NCI-H1092 (cell line): ENCODE data around the gene MIA.
"Not testable (repeated sequence)": the region's sequence is repeated elsewhere in the genome, so short reads cannot be mapped to it uniquely, and the experiment has no call there.

Experiments used
- DNase-seq: peaks from one replicate; lab custom pipeline; 2025; lab: John Stamatoyannopoulos, UW

The MIA gene

DNA sequence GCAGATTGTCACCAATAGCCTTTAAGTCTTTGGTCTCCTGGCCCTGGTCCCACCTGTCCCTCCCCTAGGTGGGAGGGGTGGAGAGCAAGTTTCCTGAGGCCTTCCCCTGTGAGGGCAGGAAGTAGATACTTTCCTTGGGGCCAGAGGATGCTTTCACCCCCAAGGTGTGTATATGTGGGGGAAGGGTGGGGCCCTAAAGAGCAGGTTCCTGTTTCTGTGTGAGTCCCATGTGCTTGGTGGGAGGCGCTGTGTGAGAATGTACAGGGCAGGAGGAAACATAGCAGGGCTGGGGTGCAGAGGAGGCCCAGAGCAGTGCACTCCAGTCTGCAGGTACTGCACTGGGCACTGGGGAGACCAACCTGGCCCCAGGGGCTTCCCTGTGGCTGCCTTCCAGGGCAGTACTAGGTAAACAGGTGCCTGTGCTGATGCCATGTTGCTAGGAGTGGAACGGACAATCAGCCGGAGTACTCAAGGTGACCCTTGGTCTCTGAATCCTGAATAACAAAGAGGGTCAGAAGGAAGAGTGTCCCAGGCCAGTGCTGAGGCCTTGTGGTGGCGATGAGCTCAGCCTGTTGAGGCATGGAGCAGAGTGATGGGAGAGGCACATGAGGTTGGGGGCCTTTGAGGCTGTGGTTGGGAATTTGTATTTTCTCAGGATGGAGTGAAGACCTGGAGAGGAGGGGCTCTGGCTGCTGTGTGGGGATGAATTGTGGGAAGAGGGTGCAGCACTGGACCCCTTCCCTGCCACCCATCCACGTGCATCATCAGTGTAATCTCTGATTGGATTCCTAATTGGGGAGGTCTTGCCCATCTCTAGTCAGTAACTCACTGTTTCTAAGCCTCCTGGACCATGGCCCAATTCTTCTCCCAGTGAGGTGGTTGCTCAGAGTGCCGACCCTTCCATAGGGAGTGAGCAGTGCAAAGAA, 28.8 kb downstream of the MIA start:
- DNase-seq, result no peak

DNA sequence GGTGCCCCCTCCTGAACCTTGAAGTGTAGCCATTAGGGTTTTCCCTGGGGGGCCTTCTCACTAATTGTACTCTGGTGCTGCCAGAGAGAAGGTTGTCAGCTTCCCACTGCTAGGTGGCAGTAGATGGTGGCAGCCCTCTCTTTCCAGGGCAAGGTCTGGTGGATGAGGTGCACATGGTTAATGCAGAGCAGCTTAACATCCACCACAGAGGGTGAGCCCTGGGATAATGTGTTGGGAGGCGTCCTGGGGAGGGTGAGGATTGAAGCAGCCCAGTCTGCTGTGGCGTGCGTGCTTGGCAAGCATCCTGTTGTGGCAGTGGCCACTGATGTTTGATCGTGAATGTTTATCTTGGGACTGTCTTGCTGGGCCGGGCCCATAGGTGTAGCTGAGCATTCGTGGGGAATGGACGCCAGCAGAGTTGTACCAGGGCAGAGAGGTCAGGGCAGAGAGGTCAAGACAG, 29.5 kb downstream of the MIA start:
- DNase-seq, result no peak

DNA sequence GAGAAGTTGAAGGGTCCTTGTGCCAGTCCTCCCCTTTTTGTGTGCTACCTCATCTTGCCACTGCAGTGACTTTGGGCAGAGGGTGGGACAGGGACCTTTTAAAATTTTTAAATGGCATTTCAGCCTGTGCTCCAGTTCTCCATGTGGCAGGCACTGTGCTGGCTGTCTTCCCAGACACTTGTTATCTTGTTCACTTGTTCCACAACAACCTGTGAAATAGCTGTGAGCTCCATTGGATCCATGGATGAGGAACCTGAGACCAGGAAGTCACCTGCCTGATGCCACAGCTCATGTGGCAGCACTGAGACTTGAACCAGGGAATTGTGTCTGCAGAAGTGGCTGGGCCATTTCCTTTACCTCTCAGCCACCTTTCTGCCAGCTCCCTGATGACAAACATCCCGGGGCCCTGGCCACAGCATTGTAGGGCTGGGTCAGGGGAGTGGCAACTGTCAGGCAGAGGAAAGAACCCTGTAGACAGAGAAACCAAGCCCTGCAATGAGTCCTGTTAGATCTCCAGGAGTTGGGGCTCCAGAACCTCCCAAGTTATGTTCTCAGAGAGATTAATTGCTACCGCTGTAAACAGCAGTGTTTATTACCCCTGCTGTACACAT, 30.0 kb downstream of the MIA start:
- DNase-seq, result no peak

DNA sequence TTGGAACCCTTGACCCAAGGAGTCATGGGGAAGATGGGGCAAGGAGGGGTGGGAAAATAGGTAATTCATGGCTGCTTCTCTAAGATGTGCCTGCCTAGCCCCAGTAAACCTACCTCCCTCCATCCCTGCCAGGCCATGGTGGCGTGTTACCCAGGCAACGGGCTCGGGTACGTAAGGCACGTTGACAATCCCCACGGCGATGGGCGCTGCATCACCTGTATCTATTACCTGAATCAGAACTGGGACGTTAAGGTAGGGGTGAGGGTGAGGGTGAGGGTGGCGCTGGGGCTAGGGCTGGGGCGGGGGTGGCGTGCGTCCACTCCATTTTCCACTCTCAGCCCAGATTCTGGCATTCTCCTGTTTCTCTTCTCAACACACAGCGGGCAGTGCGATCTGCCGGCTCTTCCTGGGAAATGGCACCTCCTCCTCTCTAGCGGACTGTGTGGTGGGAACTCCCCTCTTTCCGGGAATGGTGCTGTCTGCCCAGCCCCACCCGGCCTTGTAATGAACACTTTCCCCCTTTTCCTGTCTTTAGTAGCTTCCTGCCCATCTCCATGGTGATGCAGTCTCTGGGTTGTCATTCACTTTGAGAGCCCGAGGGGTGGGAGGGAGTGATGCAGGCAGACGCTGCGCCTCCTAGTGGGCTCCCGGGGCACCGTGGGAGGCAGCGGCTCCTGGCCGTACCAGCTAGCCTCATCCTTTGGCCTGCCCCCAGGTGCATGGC, 31.3 kb downstream of the MIA start:
- no peak for DNase-seq

DNA sequence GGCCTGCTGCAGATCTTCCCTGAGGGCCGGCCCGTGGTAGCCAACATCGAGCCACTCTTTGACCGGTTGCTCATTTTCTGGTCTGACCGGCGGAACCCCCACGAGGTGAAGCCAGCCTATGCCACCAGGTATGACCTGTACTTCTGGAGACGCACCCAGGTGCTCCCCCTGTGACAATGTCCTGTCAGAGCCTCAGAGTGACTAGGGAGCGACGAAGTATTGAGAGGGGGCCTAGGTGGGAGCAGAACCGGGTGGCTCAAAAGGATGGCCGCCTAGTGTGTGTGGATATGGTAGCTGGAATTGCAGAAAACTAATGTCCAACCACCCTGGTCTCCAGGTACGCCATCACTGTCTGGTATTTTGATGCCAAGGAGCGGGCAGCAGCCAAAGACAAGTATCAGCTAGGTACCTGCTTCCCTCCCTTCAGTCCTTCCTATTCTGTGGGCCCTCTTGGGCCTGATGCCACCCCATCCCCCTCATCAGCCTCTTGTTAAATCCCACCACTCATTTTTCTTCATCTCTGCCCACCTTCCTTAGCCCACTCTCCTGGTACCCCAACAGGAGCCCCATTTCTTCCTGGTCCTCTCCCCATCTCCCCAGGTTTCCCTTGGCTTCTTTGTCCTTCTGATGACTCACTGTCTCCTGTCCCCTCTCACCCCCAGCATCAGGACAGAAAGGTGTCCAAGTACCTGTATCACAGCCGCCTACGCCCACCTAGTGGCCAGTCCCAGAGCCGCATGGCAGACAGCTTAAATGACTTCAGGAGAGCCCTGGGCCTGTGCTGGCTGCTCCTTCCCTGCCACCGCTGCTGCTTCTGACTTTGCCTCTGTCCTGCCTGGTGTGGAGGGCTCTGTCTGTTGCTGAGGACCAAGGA, 32.1 kb downstream of the MIA start:
- DNase-seq, result no peak

DNA sequence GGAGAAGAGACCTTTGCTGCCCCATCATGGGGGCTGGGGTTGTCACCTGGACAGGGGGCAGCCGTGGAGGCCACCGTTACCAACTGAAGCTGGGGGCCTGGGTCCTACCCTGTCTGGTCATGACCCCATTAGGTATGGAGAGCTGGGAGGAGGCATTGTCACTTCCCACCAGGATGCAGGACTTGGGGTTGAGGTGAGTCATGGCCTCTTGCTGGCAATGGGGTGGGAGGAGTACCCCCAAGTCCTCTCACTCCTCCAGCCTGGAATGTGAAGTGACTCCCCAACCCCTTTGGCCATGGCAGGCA, 32.7 kb downstream of the MIA start:
- no peak for DNase-seq

DNA sequence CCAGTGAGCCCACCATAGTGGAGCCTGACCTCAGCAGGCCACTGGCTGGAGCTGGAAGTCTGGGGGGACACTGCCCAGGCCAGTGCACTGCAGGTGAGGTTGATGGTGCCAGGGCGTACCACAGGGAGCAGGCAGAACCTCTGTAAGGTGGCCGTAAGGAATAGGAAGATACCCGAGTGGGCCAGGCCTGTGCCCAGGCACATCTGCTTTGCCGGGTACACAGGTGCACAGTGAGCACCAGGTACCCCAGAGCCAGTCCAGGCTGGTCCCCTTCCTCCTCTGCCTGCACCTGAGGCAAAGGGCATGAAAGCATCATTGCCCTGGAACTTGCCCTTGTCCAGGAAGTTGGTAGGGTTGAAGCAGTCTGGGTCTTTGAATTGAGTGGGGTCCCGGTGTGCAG, 33.2 kb downstream of the MIA start:
- no peak for DNase-seq

DNA sequence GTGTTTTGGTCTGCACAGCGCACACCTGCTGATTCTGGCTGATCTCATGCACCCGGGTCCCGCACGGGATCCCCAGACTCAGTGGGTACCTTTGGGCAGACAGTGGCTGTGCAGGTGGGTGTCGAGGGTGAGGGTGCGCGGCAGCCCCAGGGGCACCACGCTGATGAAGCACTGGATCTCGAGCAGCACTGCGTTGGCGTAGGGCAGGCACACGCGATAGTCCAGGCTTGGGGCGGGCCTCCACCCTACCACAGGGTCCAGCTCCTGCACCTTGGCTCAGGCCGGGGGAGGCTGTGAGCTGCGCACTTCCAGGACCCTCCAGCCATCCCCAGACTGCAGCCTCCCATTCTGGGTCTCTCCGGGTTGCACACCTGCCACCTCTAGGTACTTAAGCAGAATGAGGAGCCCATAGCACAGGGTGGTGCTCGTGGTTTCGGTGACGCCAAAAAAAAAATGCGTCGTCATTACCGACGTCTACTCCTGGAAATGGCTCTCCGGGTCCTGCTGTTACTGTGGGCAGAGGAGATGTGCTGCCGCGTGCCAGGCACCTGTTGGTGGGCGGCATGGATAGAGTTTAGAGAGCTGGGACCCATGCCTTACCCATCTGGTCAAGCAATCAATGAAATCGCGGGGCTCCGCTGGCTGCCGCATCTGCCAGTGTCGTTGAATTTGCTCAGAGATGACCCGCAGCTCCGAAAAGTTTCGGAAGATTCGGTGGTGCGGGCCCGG, 34.2 kb downstream of the MIA start:
- no peak for DNase-seq

DNA sequence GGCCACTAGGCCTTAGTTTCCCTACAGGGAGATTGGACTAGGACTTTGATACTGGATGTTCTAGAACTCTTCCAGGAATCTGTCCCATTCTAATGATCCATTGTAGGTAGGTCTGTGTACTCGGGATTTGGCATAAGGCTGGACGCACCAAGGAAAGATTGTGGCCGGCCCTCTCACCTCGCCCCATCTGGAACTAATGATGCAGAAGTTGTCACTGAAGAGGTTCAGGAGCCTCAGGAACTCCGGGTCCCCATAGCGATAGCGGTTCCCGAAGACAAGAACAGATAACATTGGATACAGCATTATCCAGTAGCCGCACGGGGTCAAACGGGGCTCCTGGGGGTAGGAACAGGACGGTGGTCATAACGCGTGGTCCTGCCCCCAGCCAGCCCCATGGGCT, 34.8 kb downstream of the MIA start:
- DNase-seq, result no peak

DNA sequence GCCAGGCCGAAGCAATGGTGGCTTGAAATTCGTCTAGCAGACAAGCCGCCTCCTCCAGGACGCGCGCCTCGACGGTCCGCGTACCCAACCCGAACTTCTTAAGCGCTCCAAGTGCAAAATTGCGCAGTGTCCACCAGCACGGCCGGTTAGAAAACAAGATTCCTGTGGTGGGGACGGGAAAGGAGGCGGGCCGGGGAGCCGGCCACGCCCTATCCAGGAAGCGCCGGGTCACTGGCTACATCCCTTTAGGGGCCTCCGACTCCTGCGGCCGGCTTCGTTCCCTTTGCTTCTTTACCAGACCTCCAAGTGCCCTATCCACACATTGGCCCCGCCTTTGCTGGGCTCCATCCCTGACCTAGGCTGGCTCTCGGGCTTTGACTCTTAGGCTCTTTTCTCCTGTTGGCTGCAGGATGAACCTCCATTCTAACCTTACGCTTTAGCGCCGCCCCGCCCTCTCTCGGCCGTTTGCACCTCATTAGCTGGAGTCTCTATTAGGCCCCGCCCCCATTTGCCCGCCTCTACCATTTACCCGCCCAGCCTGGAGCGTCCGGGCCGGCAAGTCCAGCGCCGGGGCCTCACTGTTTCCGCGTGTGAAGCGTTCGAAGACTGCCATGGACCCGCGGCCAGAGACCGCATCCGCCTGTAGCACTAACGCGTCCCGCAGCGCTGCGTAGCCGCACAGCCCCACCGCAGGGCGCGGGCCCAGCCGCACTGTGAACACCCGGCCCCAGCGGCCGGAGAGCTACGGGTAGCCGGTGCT, 35.5 kb downstream of the MIA start:
- DNase-seq, result not testable (repeated sequence)

DNA sequence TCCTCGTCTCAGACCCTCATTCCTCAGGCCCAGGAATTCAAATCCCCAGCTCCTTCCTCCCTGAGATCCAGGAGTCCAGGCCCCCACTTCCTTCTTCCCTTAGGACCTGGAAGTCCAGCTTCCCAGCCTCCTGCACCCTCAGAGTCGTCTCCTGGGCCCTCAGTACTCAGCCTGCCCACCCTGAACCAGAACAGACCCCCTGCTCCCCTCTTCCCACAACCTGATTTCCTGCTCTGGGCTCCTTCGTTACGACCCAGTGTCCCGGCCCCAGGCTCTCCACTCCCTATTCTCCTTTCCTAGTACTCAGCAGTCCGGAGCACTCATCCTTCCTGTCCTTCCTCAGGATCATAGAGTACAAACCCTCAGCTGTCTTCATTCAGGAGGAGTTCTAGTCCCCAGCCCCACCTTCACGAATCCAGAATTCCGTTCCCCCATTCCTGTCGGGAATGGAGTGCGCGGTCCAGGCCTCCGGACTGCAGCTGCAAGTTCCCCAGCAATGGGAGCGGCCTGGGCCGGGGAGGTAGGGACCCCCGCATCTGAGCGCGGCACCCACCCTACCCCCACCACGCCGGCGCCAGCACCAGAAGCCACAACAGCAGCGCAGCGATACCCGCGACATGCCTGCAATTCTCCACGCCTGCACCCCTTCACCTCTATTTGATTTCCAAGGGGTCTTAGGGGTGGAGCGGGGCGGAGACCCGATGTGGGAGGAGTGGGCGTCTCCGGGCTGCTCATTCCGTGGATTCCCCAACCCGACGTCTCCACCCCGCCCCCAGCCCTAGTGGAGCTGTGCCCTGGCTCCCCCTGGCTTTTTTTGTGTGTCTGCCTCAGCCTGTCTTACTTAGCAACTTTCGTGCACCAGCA, 36.4 kb downstream of the MIA start:
- DNase-seq, result no peak

DNA sequence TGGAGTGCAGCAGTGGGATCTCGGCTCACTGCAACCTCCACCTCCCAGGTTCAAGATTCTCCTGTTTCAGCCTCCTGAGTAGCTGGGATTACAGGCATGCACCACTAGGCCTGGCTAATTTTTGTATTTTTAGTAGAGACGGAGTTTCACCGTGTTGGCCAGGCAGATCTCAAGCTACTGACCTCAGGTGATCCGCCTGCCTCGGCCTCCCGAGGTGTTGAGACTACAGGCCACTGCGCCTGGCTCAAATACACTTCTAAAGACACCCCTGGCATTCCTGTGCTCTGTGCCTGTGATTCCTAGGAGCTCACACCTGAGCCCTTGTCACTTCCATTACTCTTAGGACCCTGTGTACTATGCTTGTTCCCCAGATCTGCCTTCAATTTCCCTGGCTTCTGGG, 37.2 kb downstream of the MIA start:
- DNase-seq, result not testable (repeated sequence)

DNA sequence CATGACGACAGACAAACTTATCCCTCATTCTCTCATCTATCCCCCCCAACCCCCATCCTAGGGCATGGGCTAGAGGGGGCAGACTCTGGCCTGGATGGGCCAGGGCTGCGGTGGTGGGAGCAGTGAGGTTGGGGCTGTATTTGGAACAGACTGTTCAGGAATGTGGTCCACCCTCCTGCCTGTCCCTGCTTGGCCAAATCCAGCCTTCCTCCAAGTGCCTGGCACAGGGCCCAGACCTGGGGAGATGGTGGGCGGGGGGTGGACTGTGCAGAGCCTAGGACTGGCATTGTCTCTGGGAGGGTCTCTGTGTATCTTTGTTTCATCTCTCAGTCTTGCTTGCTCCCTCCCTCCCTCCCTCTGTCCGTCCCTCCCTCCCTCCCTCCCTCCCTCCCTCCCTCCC, 37.9 kb downstream of the MIA start:
- no peak for DNase-seq

DNA sequence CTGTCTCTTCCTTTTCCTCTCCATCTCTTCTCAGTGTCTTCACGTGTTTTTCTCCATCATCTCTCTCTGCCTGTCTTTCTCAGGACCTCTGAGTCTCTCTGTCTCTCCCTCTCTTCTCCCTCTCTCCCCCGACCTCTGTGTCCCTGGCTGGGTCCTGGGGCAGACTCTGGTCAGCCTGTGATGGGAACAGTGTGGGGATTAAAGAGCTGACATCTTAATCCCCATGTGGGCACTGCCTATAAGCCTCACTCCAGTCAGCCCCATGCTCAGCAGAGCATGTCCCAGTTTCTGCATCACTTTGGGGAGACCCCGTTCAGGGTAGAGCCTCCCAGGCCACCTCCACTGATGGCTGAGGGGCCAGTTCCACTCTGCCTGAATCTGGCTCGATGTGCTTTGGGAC, 39.9 kb downstream of the MIA start:
- DNase-seq, result no peak

DNA sequence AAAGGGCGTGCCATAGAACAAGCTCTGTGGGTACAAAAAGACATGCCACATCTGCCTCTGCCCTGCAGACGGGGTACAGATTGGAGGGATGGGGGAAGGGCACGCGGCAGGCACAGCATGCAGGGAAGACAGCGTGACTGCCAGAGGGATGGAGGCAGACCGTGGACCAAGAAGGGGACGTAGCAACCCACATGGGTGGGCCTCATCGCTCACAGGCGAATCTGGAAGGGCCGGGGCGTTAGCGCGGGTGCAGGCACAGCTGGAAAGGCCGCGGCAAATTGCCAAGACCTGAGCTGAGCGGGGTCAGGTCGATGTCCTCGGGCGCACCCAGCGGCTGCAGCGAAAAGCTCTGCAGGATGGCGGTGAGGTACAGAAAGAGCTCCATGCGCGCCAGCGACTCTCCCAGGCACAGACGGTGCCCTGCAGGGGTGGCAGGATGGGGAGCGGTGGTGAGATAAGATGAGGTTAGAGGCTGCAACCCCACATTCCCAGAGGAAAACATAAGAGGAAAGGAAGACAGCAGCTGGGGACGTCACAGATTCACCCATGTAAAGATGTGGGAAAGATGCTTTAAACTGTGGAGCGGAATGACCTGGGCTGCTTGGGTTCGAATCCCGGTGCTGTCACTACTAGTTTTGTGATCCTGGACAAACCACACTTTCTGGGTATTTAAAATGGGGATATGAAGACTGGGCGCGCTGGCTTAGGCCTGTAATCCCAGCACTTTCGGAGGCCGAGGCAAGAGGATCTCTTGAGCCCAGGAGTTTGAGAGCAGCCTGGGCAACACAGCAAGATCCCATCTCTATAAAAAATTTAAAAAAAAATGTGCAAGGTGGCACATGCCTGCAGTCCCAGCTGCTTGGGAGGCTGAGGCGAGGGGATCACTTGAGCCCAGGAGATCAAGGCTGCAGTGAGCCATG, 43.4 kb downstream of the MIA start:
- DNase-seq, result not testable (repeated sequence)

DNA sequence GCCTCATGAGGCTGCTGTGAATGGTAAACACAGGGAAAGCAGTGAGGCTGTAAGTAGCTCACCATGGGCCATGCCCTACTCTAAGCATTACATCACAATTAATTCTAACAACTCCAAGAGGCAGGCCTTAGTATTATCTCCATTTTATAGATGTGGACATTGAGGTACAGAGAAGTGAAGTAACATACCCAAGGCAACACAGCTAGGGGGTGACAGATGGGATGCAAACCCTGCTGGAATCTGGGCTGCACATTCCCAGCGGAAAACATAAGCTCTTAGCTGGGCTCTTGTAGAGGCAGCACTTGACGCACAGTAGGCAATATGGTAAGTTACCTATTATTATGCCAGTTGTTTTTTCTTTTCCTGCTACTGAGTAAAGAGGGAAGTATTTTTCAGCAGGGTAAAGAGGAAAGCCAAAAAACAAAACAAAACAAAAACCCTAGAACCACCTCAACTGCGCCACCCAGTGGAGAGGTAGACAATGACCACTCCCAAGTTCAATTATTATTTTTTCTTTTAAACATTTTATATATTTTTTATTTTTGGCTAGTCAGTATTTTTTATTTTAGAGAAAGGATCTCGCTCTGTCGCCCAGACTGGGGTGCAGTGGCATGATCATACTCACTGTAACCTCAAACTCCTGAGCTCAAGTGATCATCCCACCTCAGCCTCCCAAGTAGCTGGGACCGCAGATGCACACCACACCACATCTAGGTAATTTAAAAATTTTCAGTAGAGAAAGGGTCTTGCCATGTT, 44.3 kb downstream of the MIA start:
- DNase-seq, result not testable (repeated sequence)

DNA sequence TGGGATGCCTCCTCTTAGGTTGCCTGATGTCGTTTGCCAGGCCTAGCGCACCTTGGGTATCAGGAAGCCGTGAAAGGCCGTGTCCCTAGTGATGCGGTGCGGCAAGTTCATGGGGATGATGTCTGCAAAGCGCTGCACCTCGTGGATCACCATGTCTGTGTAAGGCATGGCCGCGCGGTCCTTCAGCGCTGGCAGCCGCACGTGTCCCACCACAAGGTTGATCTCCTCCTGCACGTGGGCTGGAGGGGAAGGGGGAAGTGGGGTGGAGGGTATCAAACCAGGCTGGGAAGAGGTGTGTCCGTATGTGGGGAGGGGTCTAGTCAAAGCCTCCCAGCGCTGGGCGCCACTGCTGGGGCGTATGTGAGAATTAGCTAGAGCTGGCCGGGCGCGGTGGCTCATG, 46.8 kb downstream of the MIA start:
- DNase-seq, result no peak
